ENCODE measurements around the gene KRT36. TPM values are rescaled to one million over a fixed set of nuclear protein-coding genes. Genes with fewer than 3 reads are reported as not detected.

Gene KRT36
- total RNA-seq, 2 donors from 2014 or later, result not detected

DNA sequence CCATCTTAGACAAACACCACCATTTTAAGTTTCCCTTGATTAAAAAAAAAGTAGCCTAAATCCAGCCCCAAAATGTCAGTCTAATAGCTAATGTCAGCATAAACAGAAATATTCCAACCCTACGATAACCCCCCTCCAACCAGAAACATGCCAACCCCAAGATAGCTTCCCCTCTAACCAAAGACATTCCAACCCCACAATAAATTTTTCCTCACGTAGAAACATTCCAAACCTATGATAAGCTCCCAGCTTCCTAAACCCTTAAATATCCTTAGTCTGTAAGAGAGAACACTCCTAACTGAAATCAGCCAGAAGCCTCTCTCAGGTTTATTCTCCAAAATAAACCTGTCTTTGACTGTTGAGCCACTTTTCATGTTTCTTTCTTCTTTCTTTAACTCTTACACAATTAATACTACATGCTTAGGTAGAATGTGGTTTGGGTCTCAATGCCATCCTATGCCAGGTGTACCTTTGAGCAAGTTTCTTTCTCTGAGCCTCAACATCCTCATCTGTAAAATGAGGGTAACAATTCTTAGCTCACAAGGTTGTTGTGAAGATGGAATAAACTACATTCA is 38.5 kb downstream of the KRT36 start:
- TF ChIP-seq, protein P1, sequence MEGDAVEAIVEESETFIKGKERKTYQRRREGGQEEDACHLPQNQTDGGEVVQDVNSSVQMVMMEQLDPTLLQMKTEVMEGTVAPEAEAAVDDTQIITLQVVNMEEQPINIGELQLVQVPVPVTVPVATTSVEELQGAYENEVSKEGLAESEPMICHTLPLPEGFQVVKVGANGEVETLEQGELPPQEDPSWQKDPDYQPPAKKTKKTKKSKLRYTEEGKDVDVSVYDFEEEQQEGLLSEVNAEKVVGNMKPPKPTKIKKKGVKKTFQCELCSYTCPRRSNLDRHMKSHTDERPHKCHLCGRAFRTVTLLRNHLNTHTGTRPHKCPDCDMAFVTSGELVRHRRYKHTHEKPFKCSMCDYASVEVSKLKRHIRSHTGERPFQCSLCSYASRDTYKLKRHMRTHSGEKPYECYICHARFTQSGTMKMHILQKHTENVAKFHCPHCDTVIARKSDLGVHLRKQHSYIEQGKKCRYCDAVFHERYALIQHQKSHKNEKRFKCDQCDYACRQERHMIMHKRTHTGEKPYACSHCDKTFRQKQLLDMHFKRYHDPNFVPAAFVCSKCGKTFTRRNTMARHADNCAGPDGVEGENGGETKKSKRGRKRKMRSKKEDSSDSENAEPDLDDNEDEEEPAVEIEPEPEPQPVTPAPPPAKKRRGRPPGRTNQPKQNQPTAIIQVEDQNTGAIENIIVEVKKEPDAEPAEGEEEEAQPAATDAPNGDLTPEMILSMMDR (IDR thresholded peaks at IDR 0.05), result no peak
- H3K27me3 ChIP-seq, result no peaks in the 10 kb centered on the region
- H3K9ac ChIP-seq (ENCODE audit: low read depth in 2 of 2, low read length in 2 of 2), result no peak overlapping the region
- H3K9me3 ChIP-seq, result no peaks in the 10 kb centered on the region
- no peaks in the 10 kb centered on the region for H3K4me1 ChIP-seq
- no peak for DNase-seq
- intact Hi-C loops (cut with DNase I), result no loop called here
- no peak overlapping the region for H3K27ac ChIP-seq
- H3K4me3 ChIP-seq, result no peak overlapping the region
- no peaks in the 10 kb centered on the region for H3K36me3 ChIP-seq

DNA sequence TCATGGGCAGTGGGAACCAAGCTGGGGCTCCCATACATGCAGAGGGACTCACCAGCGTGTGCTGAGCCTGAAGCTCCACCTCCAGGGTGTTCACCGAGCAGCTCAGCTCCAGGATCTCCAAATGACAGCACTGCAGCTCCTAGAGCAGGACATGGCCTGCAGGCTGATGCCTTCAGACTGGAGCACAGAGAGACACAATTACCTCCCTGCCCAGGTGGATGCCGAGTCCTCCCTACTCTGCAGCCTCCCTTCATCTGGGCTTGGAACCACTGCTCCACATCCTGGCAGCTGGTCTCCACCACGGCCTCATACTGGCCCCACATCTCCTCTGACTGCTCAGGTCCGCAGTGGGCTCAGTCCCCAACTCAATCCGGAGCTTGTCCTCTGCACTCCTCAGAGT is 40.7 kb downstream of the KRT36 start:
- TF ChIP-seq, protein P1 (IDR thresholded peaks at IDR 0.05), result no peak
- H3K36me3 ChIP-seq, result no peaks in the 10 kb centered on the region
- intact Hi-C loops (cut with DNase I), result no loop called here
- no peaks in the 10 kb centered on the region for H3K27me3 ChIP-seq
- no peak overlapping the region for H3K9ac ChIP-seq (ENCODE audit: low read depth in 2 of 2, low read length in 2 of 2)
- H3K4me1 ChIP-seq, result no peaks in the 10 kb centered on the region
- H3K9me3 ChIP-seq, result no peaks in the 10 kb centered on the region
- no peak for DNase-seq
- no peak overlapping the region for H3K4me3 ChIP-seq
- no peak overlapping the region for H3K27ac ChIP-seq

DNA sequence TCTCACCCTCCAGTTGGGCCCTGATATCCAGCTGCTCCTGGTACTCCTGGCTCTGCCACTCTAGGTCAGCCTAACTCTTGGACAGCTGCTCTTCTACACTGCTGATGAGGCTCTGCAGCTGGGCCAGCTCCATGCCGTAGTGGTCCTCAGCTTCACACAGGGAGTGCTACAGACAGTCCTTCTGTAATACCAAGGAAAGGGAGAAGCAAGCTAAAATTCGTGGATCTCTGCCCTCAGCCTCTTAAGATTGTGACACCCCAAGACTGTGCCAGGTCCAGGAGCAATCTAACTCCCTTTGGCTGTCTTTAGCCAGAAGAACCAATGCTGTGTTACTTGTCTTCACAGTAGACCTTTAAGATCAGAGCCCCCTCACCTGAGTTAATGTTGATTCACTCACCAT is 41.2 kb downstream of the KRT36 start:
- Histone ChIP-seq H3K27ac (no peak overlapping the region), H3K9me3 (no peaks in the 10 kb centered on the region), H3K27me3 (no peaks in the 10 kb centered on the region), H3K4me3 (no peak overlapping the region), H3K9ac (ENCODE audit: low read depth in 2 of 2, low read length in 2 of 2) (no peak overlapping the region), H3K36me3 (no peaks in the 10 kb centered on the region), H3K4me1 (no peaks in the 10 kb centered on the region)
- intact Hi-C loops (cut with DNase I), result no loop called here
- no peak for DNase-seq
- TF ChIP-seq, protein P1 (IDR thresholded peaks at IDR 0.05), result no peak

DNA sequence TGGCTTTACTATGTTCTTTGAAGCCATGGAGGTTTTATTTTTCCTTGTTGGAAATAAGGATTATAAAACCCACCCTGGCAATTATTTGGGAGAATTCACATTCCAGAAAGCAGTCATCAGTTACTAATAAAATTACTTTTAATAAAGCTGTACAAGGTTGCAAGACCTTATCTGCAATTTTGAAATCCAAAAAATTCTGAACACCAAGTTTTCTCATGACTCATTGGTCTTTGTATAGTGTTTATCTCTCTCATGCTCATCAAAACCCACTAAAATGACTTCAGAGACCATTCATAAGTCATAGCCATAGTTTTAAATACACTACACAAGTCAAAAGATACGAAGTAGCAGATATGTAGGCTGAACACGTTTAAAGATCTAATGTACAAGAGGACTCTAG is 42.9 kb downstream of the KRT36 start:
- no peak overlapping the region for H3K27ac ChIP-seq
- H3K9me3 ChIP-seq, result no peaks in the 10 kb centered on the region
- TF ChIP-seq, protein P1 (IDR thresholded peaks at IDR 0.05), result no peak
- no peak overlapping the region for H3K4me3 ChIP-seq
- H3K9ac ChIP-seq (ENCODE audit: low read depth in 2 of 2, low read length in 2 of 2), result no peak overlapping the region
- H3K27me3 ChIP-seq, result no peaks in the 10 kb centered on the region
- H3K36me3 ChIP-seq, result no peaks in the 10 kb centered on the region
- DNase-seq, result no peak
- H3K4me1 ChIP-seq, result no peaks in the 10 kb centered on the region
- intact Hi-C loops (cut with DNase I), result no loop called here

DNA sequence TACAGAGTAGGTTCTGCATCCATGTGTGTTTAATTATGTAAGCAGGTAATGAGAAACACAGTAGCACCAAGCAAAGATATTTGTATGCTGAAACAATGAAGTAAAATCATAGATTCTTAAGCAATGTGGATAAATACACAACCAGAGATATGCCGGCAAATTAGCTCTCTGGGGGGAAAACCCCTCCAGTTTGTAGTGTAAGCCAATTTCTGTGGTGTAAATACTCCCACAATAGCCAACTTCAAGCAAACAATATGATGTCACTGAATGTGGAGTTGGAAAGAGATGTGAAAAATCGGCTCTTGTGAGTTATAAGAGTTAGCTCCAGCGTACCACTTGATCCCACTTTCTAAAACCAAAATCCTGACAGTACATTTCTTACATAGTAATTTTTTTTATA is 45.1 kb downstream of the KRT36 start:
- no peak overlapping the region for H3K27ac ChIP-seq
- intact Hi-C loops (cut with DNase I), result no loop called here
- H3K4me1 ChIP-seq, result no peaks in the 10 kb centered on the region
- no peak overlapping the region for H3K4me3 ChIP-seq
- no peak overlapping the region for H3K9ac ChIP-seq (ENCODE audit: low read depth in 2 of 2, low read length in 2 of 2)
- no peaks in the 10 kb centered on the region for H3K36me3 ChIP-seq
- H3K9me3 ChIP-seq, result no peaks in the 10 kb centered on the region
- DNase-seq, result no peak
- H3K27me3 ChIP-seq, result no peaks in the 10 kb centered on the region
- TF ChIP-seq, protein P1 (IDR thresholded peaks at IDR 0.05), result no peak
